Neural cell (in vitro differentiated cells): ENCODE results near the gene GLB1L2. TPM values are rescaled to one million over a fixed set of nuclear protein-coding genes. Genes with fewer than 3 reads are reported as not detected.

Source experiments
- H2AFZ ChIP-seq: fragments of 200-600, 300-800 bp; sonication (generic), shearing (Covaris generic); 2 replicates; pipeline ENCODE4 v1.6.0; 2014; ENCODE audit warnings: low read depth, mild to moderate bottlenecking, antibody characterized with exemption, low read length, moderate library complexity
- H3F3A ChIP-seq: fragments of 200-600 bp; shearing (Covaris generic); 2 replicates; pipeline ENCODE4 v1.6.1; 2016; ENCODE audit warnings: mild to moderate bottlenecking, moderate library complexity, mixed read lengths, antibody characterized with exemption, low read length; ENCODE audit not compliant: insufficient read depth, poor library complexity, severe bottlenecking
- H3K27ac ChIP-seq: fragments of 200-600, 300-800 bp; sonication (generic), shearing (Covaris generic); 2 replicates; pipeline ENCODE4 v1.5.1; 2014; ENCODE audit warnings: mild to moderate bottlenecking, low read length, moderate library complexity
- H3K27me3 ChIP-seq: fragments of 300-800, 200-600 bp; sonication (generic), shearing (Covaris generic); 2 replicates; pipeline ENCODE4 v1.6.0; 2014; ENCODE audit warnings: mild to moderate bottlenecking, low read depth, low read length, moderate library complexity; ENCODE audit not compliant: insufficient read depth
- H3K36me3 ChIP-seq: fragments of 300-800, 200-600 bp; sonication (generic), shearing (Covaris generic); 2 replicates; pipeline ENCODE4 v1.5.1; 2014; ENCODE audit warnings: mild to moderate bottlenecking, antibody characterized with exemption, low read length, moderate library complexity; ENCODE audit not compliant: insufficient read depth
- H3K4me2 ChIP-seq: fragments of 300-800, 200-600 bp; sonication (generic), shearing (Covaris generic); 2 replicates; pipeline ENCODE4 v1.6.0; 2014; ENCODE audit warnings: mild to moderate bottlenecking, low read length
- H3K4me3 ChIP-seq: fragments of 300-800, 200-600 bp; sonication (generic), shearing (Covaris generic); 2 replicates; pipeline ENCODE4 v1.5.1; 2014; ENCODE audit warnings: mild to moderate bottlenecking, low read length, moderate library complexity
- H3K79me2 ChIP-seq: fragments of 200-600 bp; shearing (Covaris generic); replicated peaks from 2 replicates; pipeline ENCODE4 v1.6.0; 2014; ENCODE audit warnings: mild to moderate bottlenecking, low read length, moderate library complexity; ENCODE audit not compliant: insufficient read depth
- H3K9ac ChIP-seq: fragments of 300-800, 200-600 bp; sonication (generic), shearing (Covaris generic); 2 replicates; pipeline ENCODE4 v1.6.1; 2016; ENCODE audit warnings: mild to moderate bottlenecking, low read length, mixed read lengths
- H3K9me2 ChIP-seq: fragments of 200-600 bp; shearing (Covaris generic); 2 replicates; pipeline ENCODE4 v1.6.1; 2016; ENCODE audit warnings: mild to moderate bottlenecking, low read length, mixed read lengths; ENCODE audit not compliant: insufficient read depth
- H3K9me3 ChIP-seq: fragments of 200-600, 300-800 bp; sonication (generic), shearing (Covaris generic); 2 replicates; pipeline ENCODE4 v1.6.1; 2016; ENCODE audit warnings: mild to moderate bottlenecking, mixed run types, low read length, moderate library complexity, mixed read lengths
- H4K20me1 ChIP-seq: fragments of 200-600 bp; shearing (Covaris generic); 2 replicates; pipeline ENCODE4 v1.6.1; 2016; ENCODE audit warnings: mild to moderate bottlenecking, mixed run types; ENCODE audit not compliant: insufficient read depth
- EZH2 ChIP-seq: fragments of 200-600, 300-800 bp; shearing (Covaris generic), sonication (generic); IDR thresholded peaks from 2 replicates; pipeline ENCODE4 v1.6.1; 2014; ENCODE audit warnings: antibody characterized with exemption, low read length, borderline replicate concordance, mild to moderate bottlenecking; ENCODE audit not compliant: insufficient read depth, poor library complexity, severe bottlenecking
- MXI1 ChIP-seq: fragments of 450-650 bp; conservative IDR thresholded peaks from 2 replicates; pipeline ENCODE4 v1.6.1; 2014; ENCODE audit warnings: antibody characterized with exemption, mild to moderate bottlenecking; ENCODE audit not compliant: poor library complexity, severe bottlenecking
- POLR2AphosphoS5 ChIP-seq: IDR thresholded peaks from 2 replicates; pipeline ENCODE4 v1.6.1; 2012
- RAD21 ChIP-seq: fragments of 450-650 bp; conservative IDR thresholded peaks from 2 replicates; pipeline ENCODE4 v1.6.1; 2014; ENCODE audit warnings: antibody characterized with exemption, mild to moderate bottlenecking, moderate library complexity
- REST ChIP-seq: IDR thresholded peaks from 2 replicates; pipeline ENCODE4 v1.6.1; 2012; ENCODE audit warnings: borderline replicate concordance
- SMC3 ChIP-seq: fragments of 450-650 bp; conservative IDR thresholded peaks from 2 replicates; pipeline ENCODE4 v1.6.1; 2014; ENCODE audit warnings: antibody characterized with exemption, mild to moderate bottlenecking, moderate library complexity; ENCODE audit not compliant: poor library complexity
- TAF1 ChIP-seq: IDR thresholded peaks from 2 replicates; pipeline ENCODE4 v1.6.1; 2012; ENCODE audit warnings: low read depth
- polyA plus RNA-seq: library from polyadenylated mRNA; depleted of rRNA; stranded (reverse); fragments of >200 nt; gene quantifications from 2 replicates; pipeline ENCODE4 v1.2.3, GENCODE V29; 2014
- TF ChIP-seq, protein P1 (sequence below): fragments of 450-650 bp; IDR thresholded peaks from 2 replicates; pipeline ENCODE4 v1.5.1; 2014; ENCODE audit warnings: antibody characterized with exemption, mild to moderate bottlenecking, moderate library complexity; ENCODE audit not compliant: poor library complexity, severe bottlenecking

The GLB1L2 gene
- polyA plus RNA-seq, 1 donor from 2014 or later: 1.6 TPM

- H3K79me2 ChIP-seq: no peaks in the 10 kb centered on the region
- no peak overlapping the region for H3K9ac ChIP-seq
- H3K9me3 ChIP-seq: no peaks in the 10 kb centered on the region
- TF ChIP-seq EZH2 (no peak), MXI1 (no peak), RAD21 (no peak), SMC3 (no peak), REST (no peak), TAF1 (no peak)
- TF ChIP-seq, protein P1, sequence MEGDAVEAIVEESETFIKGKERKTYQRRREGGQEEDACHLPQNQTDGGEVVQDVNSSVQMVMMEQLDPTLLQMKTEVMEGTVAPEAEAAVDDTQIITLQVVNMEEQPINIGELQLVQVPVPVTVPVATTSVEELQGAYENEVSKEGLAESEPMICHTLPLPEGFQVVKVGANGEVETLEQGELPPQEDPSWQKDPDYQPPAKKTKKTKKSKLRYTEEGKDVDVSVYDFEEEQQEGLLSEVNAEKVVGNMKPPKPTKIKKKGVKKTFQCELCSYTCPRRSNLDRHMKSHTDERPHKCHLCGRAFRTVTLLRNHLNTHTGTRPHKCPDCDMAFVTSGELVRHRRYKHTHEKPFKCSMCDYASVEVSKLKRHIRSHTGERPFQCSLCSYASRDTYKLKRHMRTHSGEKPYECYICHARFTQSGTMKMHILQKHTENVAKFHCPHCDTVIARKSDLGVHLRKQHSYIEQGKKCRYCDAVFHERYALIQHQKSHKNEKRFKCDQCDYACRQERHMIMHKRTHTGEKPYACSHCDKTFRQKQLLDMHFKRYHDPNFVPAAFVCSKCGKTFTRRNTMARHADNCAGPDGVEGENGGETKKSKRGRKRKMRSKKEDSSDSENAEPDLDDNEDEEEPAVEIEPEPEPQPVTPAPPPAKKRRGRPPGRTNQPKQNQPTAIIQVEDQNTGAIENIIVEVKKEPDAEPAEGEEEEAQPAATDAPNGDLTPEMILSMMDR: no peak
- no peaks in the 10 kb centered on the region for H3K36me3 ChIP-seq
- no peak overlapping the region for H3K4me3 ChIP-seq
- H3K4me2 ChIP-seq: no peak overlapping the region
- no peak overlapping the region for H3K27ac ChIP-seq
- H3K27me3 ChIP-seq: no peaks in the 10 kb centered on the region
- H2AFZ ChIP-seq: no peak overlapping the region
- no peaks in the 10 kb centered on the region for H4K20me1 ChIP-seq
- no peaks in the 10 kb centered on the region for H3K9me2 ChIP-seq
- H3F3A ChIP-seq: no peaks in the 10 kb centered on the region
These were observed 41.2 kb downstream of the GLB1L2 start for GRCh38 chr11:134372961-134373360.

DNA sequence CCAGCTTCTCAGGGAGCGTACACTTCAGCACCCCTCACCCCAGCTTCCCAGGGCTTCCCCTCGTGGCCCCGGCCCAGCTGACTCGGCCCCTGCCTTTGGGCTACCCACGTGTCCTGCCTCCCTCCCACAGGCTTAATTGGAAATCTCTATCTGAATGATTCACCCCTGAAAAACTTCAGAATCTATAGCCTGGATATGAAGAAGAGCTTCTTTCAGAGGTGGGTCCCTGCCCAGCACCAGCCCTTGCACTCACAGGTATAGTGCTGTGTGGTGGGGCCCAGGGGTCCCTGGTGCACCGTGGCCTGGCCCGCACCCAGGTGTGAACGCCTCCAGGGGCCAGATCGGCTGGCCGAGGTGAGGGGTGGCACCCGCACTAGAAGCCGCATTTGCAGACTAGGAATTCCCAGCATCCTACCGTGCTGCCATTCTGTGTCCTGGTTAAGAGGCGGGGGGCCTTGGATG, 41.8 kb downstream of the GLB1L2 start:
- Histone ChIP-seq H3F3A (no peaks in the 10 kb centered on the region), H3K27ac (no peak overlapping the region), H3K27me3 (no peaks in the 10 kb centered on the region), H2AFZ (no peak overlapping the region), H3K36me3 (no peaks in the 10 kb centered on the region), H3K79me2 (no peaks in the 10 kb centered on the region), H3K4me2 (no peak overlapping the region), H3K9me2 (no peaks in the 10 kb centered on the region), H3K4me3 (no peak overlapping the region), H3K9ac (no peak overlapping the region), H4K20me1 (no peaks in the 10 kb centered on the region), H3K9me3 (no peaks in the 10 kb centered on the region)
- TF ChIP-seq RAD21 (no peak), MXI1 (no peak), TAF1 (no peak), REST (no peak), EZH2 (no peak), SMC3 (no peak), POLR2AphosphoS5 (no peak)
- TF ChIP-seq, protein P1: no peak
